A673 (cell line): Measurements from ENCODE around the gene UNC13C.

ENCODE experiments used
- CTCF ChIP-seq: fragments of 300-800, 200-600 bp; sonication (generic); conservative IDR thresholded peaks from 2 replicates; pipeline ENCODE4 v1.5.1; 2017; ENCODE audit warnings: low read depth, mild to moderate bottlenecking, antibody characterized with exemption, low read length, moderate library complexity, mixed read lengths
- EZH2 ChIP-seq: fragments of 200-600 bp; sonication (generic); IDR thresholded peaks from 2 replicates; pipeline ENCODE4 v1.6.1; 2017; ENCODE audit warnings: borderline replicate concordance, low read depth, mild to moderate bottlenecking, mixed read lengths, antibody characterized with exemption, low read length; ENCODE audit not compliant: poor library complexity, severe bottlenecking

GRCh38 chr15:54206586-54207321, 228.5 kb downstream of the UNC13C start:
- TF ChIP-seq CTCF = no peak
- TF ChIP-seq EZH2 = no peak
